IPS-NIHi7 (cell line): Measurements from ENCODE around the gene ILRUN.
"Not testable (repeated sequence)": the region's sequence is repeated elsewhere in the genome, so short reads cannot be mapped to it uniquely, and the experiment has no call there.

Experiments
- DNase-seq: peaks from one replicate; pipeline ENCODE4 v3.0.0; 2012; ENCODE audit warnings: mixed read lengths; ENCODE audit errors: extremely low spot score

Gene ILRUN

DNA sequence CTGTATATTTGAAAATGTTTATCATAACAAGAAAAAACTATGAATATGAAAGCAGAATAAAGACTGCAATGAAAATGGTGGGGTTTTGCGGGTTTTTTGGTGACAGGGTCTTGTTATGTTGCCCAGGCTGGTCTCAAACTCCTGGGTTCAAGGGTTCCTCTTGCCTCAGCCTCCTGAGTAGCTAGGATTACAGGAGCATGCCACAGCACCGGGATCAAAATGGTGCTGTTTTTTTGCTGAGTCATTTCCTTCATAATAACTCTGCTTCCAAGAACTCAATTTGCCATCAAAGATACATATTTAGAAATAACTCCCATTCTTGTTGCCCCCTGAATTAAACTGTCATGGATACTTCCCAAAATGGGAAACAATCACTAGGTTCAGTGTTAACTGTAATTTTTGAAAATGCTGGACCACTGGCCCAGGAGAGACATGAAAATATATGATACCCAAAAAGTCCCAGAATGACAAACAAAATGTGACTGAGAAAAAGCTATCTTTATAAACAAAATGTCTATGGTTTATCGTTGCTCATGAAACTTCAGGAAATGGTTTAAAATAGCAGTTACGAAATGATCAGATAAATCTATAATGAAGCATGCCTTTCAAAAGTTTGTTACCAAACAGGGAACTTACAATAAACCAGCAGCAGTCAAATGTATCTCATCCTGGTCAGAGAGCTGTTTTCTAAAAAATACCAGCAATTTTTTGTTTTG, 32.2 kb downstream of the ILRUN start:
- DNase-seq, result no peak

DNA sequence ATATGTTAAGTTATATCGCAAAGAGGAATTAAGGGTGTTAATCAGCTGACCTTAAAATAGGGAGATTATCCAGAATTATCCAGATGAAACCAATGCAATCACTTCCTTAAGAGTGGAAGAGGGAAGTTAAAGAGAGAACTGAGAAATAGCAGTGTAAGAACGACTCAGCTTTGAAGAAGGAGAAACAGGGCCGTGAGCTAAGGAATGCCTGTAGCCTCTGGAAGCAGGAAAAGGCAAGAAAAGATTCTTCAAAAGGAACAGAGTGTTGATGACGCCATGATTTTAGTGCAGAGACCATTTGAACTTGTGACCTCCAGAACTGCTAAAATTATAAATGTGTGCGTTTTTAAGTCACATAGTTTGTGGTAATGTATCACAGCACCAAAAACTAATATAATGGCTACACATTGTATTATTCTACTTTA, 32.7 kb downstream of the ILRUN start:
- no peak for DNase-seq

DNA sequence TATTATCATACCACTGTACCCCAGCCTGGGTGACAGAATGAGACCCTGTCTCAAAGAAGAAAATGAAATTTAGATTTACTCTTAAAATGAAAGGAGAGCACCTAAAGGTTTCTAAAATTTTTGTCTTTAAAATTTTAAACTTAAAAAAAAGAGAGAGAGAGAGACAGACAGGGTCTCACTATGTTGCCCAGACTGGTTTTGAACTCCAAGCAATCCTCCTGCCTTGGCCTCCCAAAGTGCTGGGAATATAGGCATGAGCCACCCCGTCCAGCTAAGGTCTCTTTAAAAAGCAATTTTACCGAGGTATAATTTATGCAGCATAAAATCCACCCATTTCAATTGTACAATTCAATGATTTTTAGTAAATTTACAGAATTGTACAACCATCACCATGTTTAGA, 33.2 kb downstream of the ILRUN start:
- no peak for DNase-seq

- no peak for DNase-seq
Observed at GRCh38 chr6:34661357-34661756, 35.2 kb downstream of the ILRUN start.

DNA sequence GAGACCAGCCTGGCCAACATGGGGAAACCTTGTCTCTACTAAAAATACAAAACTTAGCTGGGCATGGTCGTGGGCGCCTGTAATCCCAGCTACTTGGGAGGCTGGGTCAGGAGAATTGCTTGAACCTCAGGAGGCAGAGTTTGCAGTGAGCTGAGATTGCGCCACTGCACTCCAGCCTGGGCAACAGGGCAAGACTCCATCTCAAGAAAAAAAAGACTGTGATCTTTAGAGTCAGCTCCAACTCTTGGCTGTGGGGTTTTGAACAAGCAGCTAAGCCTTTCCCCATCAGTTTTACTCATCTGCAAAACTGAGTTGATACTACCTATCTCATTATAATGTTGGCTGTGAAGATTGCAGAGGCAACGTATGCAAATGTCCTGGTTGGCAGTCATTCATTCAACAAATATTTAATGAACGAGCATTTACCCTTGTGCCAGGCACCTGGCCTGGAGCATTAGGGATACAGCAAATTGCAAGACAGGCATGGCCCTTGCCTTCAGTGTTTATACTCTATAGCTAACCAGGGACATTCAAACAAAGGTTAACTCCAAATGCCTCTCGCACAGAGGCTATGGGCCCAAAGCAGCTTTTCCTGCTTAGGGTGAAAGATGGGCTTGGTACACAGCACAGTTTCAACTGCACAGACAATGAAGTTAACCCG, 37.8 kb downstream of the ILRUN start:
- no peak for DNase-seq

DNA sequence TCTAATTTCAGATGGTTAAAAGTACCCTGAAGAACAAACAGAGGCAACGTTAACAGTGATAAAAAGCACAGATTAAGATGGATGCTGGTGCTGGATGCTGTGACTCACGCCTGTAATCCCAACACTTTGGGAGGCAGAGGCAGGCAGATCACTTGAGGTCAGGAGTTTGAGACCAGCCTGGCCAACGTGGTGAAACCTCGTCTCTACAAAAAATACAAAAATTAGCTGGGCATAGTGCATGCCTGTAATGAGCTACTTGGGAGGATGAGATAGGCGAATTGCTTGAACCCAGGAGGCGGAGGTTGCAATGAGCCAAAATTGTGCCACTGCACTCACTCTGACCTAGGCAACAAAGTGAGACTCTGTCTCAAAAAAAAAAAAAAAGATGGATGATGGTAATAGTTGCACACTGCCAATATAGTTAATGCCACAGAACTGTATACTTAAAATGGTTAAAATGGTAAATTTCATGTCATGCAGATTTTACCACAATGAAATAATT, 38.5 kb downstream of the ILRUN start:
- DNase-seq, result not testable (repeated sequence)

DNA sequence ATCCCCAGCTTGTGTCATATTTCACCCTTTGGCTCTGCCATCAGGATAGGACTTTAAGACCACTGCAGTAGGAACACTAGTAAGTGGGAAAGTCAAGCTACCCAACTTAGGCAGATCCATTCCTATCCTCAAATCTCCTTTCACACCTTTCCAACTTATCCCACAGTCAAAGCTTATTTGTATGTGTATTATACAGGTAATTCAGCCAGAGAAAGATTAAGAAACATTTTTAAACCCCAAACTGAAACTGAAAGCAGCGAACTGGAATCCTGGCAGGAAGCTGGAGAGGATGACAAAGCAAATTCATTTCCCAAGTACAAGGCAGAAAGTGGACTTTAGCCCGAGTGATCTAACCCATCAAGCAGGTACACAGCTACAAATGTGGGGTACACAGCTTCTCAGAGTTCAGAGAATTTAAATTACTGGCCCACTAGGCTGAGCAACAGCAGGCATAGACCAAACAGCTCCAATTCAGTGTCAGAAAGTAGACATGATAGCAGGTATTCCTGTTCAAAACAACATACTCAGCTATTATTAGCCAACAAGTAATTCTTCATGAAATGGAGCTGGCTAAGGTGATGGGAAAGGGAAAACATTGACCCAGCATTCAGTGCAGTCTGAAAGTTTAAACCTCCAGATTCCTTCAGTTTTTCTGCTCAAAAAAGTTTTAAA, 39.1 kb downstream of the ILRUN start:
- DNase-seq, result no peak

GRCh38 chr6:34657037-34657306, 39.6 kb downstream of the ILRUN start:
- no peak for DNase-seq

- no peak for DNase-seq
Observed at GRCh38 chr6:34656378-34657036, 40.1 kb downstream of the ILRUN start.

DNA sequence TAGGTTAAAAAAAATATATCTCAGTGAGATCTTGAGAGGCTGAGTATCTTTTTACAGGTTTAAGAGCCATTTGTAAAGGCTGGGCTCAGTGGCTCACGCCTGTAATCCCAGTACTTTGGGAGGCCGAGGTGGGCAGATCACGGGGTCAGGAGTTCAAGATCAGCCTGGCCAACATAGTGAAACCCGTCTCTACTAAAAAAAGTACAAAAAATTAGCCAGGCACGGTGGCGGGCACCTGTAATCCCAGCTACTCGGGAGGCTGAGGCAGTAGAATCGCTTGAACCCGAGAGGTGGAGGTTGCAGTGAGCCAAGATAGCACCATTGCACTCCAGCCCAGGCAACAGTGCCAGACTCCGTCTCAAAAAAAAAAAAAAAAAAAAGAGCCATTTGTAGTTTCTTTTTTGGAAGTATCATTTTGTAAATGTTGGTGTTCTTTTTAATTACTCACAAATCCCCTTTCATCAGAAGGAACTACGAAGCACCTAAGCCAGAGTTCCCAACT, 40.6 kb downstream of the ILRUN start:
- DNase-seq, result not testable (repeated sequence)

DNA sequence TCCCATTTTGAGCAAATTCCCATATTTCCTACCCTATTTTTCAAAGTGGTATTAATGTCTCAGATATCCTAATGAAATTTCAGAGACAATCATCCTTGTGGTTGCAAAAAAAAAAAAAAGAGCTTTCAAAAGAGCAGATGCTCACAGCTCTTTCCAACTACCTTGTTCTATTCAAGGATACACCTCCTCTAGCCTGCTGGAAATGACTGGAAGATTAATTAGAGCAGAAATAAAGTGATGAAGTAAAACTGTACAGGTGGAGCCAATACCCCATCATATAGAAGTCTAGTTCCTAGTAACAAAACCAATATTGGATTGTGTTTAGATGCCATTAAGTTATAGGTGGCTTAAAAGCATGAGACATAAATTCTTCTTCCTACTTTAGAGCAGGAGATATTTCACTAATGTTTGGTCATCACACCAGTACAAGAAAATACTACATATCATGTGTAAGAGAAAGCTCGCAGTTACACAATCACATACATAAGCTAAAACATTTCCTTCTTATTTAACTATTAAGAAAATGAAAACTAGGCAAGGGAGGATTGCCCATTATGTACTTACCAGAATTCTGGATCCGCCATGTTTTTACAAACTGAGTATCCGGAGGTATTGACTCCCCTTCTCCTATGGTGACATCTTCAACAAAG, 42.4 kb downstream of the ILRUN start:
- no peak for DNase-seq

GRCh38 chr6:34652263-34652662, 44.3 kb downstream of the ILRUN start:
- DNase-seq, result no peak

GRCh38 chr6:34650823-34651222, 45.7 kb downstream of the ILRUN start:
- no peak for DNase-seq

DNA sequence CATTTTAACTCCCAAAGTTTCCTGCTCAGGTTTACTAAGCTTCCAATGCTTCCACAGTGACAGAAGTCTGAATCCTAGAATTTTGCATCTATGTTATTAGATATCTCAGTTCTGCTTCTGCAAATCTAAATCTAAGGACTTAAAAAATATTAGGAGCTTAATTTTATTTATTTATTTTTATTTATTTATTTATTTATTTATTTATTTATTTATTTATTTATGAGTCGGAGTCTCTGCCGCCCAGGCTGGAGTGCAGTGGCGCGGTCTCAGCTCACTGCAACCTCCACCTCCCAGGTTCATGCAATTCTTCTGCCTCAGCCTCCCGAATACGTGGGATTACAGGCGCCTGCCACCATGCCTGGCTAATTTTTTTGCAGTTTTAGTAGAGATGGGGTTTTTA, 46.3 kb downstream of the ILRUN start:
- not testable (repeated sequence) for DNase-seq

- no peak for DNase-seq
Observed at GRCh38 chr6:34648806-34649205, 47.8 kb downstream of the ILRUN start.
